HEK293 (cell line): ENCODE data around the gene MPEG1.
A peak's percentile ranks its signal among the peaks of the same experiment; 100 is the strongest.

ENCODE experiments used
- GLI2 ChIP-seq: fragments of 450-650 bp; formaldehyde crosslinking; IDR thresholded peaks from 2 replicates; pipeline ENCODE4; 2017; ENCODE audit warnings: missing biosample characterization, missing genetic modification characterization, low read depth, borderline replicate concordance
- GLI4 ChIP-seq: fragments of 450-650 bp; formaldehyde crosslinking; IDR thresholded peaks from 2 replicates; pipeline ENCODE4 v1.5.1; 2016; ENCODE audit warnings: missing biosample characterization, missing genetic modification characterization
- GLIS1 ChIP-seq: fragments of 450-650 bp; formaldehyde crosslinking; IDR thresholded peaks from 2 replicates; pipeline ENCODE4 v1.5.1; 2016; ENCODE audit warnings: missing biosample characterization, missing genetic modification characterization
- SCRT2 ChIP-seq: fragments of 450-650 bp; formaldehyde crosslinking; IDR thresholded peaks from 2 replicates; pipeline ENCODE4 v1.5.1; 2016; ENCODE audit warnings: missing biosample characterization, missing genetic modification characterization
- SP7 ChIP-seq: fragments of 450-650 bp; formaldehyde crosslinking; IDR thresholded peaks from 2 replicates; pipeline ENCODE4 v1.5.1; 2016; ENCODE audit warnings: missing biosample characterization, missing genetic modification characterization
- TRIM28 ChIP-seq: IDR thresholded peaks from 2 replicates; pipeline ENCODE4 v1.6.1; 2011; ENCODE audit warnings: low read length, control low read depth, borderline replicate concordance
- ZBTB17 ChIP-seq: fragments of 450-650 bp; formaldehyde crosslinking; IDR thresholded peaks from 2 replicates; pipeline ENCODE4 v1.5.1; 2016; ENCODE audit warnings: missing biosample characterization, missing genetic modification characterization
- ZBTB7A ChIP-seq: fragments of 450-650 bp; formaldehyde crosslinking; IDR thresholded peaks from 2 replicates; pipeline ENCODE4 v1.5.1; 2016; ENCODE audit warnings: low read depth, missing biosample characterization, missing genetic modification characterization
- ZFP41 ChIP-seq: fragments of 450-650 bp; formaldehyde crosslinking; IDR thresholded peaks from 2 replicates; pipeline ENCODE4 v1.5.1; 2016; ENCODE audit warnings: missing biosample characterization, missing genetic modification characterization, borderline replicate concordance
- ZNF10 ChIP-seq: fragments of 450-650 bp; formaldehyde crosslinking; IDR thresholded peaks from 2 replicates; pipeline ENCODE4 v1.5.1; 2017; ENCODE audit warnings: missing biosample characterization, missing genetic modification characterization
- ZNF140 ChIP-seq: fragments of 450-650 bp; formaldehyde crosslinking; IDR thresholded peaks from 2 replicates; pipeline ENCODE4 v1.5.1; 2016; ENCODE audit warnings: missing biosample characterization, missing genetic modification characterization
- ZNF157 ChIP-seq: fragments of 450-650 bp; formaldehyde crosslinking; IDR thresholded peaks from 2 replicates; pipeline ENCODE4 v1.5.1; 2016; ENCODE audit warnings: missing biosample characterization, missing genetic modification characterization
- ZNF19 ChIP-seq: fragments of 450-650 bp; formaldehyde crosslinking; IDR thresholded peaks from 2 replicates; pipeline ENCODE4; 2016; ENCODE audit warnings: missing biosample characterization, missing genetic modification characterization, low read depth
- ZNF221 ChIP-seq: fragments of 450-650 bp; formaldehyde crosslinking; IDR thresholded peaks from 2 replicates; pipeline ENCODE4 v1.5.1; 2017; ENCODE audit warnings: missing biosample characterization, missing genetic modification characterization, borderline replicate concordance
- ZNF239 ChIP-seq: fragments of 450-650 bp; formaldehyde crosslinking; IDR thresholded peaks from 2 replicates; pipeline ENCODE4 v1.5.1; 2016; ENCODE audit warnings: missing biosample characterization, missing genetic modification characterization
- ZNF391 ChIP-seq: fragments of 450-650 bp; formaldehyde crosslinking; IDR thresholded peaks from 2 replicates; pipeline ENCODE4 v1.5.1; 2016; ENCODE audit warnings: low read depth, missing biosample characterization, missing genetic modification characterization, borderline replicate concordance
- ZNF423 ChIP-seq: fragments of 450-650 bp; formaldehyde crosslinking; IDR thresholded peaks from 2 replicates; pipeline ENCODE4 v1.5.1; 2016; ENCODE audit warnings: missing biosample characterization, missing genetic modification characterization
- ZNF521 ChIP-seq: fragments of 450-650 bp; formaldehyde crosslinking; IDR thresholded peaks from 2 replicates; pipeline ENCODE4 v1.5.1; 2017; ENCODE audit warnings: missing biosample characterization, mild to moderate bottlenecking, missing genetic modification characterization
- ZNF600 ChIP-seq: fragments of 450-650 bp; formaldehyde crosslinking; IDR thresholded peaks from 2 replicates; pipeline ENCODE4 v1.5.1; 2016; ENCODE audit warnings: missing biosample characterization, missing genetic modification characterization
- ZNF624 ChIP-seq: fragments of 450-650 bp; formaldehyde crosslinking; IDR thresholded peaks from 2 replicates; pipeline ENCODE4 v1.5.1; 2017; ENCODE audit warnings: missing biosample characterization, missing genetic modification characterization
- ZNF747 ChIP-seq: fragments of 450-650 bp; formaldehyde crosslinking; IDR thresholded peaks from 2 replicates; pipeline ENCODE4 v1.5.1; 2016; ENCODE audit warnings: missing biosample characterization, missing genetic modification characterization
- ZNF792 ChIP-seq: fragments of 450-650 bp; formaldehyde crosslinking; IDR thresholded peaks from 2 replicates; pipeline ENCODE4 v1.5.1; 2016; ENCODE audit warnings: missing biosample characterization, missing genetic modification characterization
- ZSCAN23 ChIP-seq: fragments of 450-650 bp; formaldehyde crosslinking; IDR thresholded peaks from 2 replicates; pipeline ENCODE4 v1.5.1; 2016; ENCODE audit warnings: missing biosample characterization, missing genetic modification characterization
- ZSCAN30 ChIP-seq: fragments of 450-650 bp; IDR thresholded peaks from 2 replicates; pipeline ENCODE4 v1.5.1; 2018; ENCODE audit warnings: missing biosample characterization, mild to moderate bottlenecking, missing genetic modification characterization, moderate library complexity
- TF ChIP-seq, protein P1 (sequence below): fragments of 450-650 bp; formaldehyde crosslinking; IDR thresholded peaks from 2 replicates; pipeline ENCODE4 v1.5.1; 2016; ENCODE audit warnings: missing biosample characterization, missing genetic modification characterization
- TF ChIP-seq, protein P2 (sequence below): fragments of 450-650 bp; formaldehyde crosslinking; IDR thresholded peaks from 2 replicates; pipeline ENCODE4 v1.5.1; 2016; ENCODE audit warnings: missing biosample characterization, missing genetic modification characterization
- TF ChIP-seq, protein P3 (sequence below): fragments of 450-650 bp; IDR thresholded peaks from 2 replicates; pipeline ENCODE4 v1.5.1; 2018; ENCODE audit warnings: missing biosample characterization, mild to moderate bottlenecking, missing genetic modification characterization
- TF ChIP-seq, protein P4 (sequence below): fragments of 450-650 bp; formaldehyde crosslinking; IDR thresholded peaks from 2 replicates; pipeline ENCODE4 v1.5.1; 2017; ENCODE audit warnings: missing biosample characterization, missing genetic modification characterization
- TF ChIP-seq, protein P5 (sequence below): fragments of 450-650 bp; formaldehyde crosslinking; IDR thresholded peaks from 2 replicates; pipeline ENCODE4 v1.5.1; 2017; ENCODE audit warnings: missing biosample characterization, missing genetic modification characterization
- TF ChIP-seq, protein P6 (sequence below): fragments of 450-650 bp; formaldehyde crosslinking; IDR thresholded peaks from 2 replicates; pipeline ENCODE4 v1.5.1; 2016; ENCODE audit warnings: missing biosample characterization, missing genetic modification characterization

Gene MPEG1

DNA sequence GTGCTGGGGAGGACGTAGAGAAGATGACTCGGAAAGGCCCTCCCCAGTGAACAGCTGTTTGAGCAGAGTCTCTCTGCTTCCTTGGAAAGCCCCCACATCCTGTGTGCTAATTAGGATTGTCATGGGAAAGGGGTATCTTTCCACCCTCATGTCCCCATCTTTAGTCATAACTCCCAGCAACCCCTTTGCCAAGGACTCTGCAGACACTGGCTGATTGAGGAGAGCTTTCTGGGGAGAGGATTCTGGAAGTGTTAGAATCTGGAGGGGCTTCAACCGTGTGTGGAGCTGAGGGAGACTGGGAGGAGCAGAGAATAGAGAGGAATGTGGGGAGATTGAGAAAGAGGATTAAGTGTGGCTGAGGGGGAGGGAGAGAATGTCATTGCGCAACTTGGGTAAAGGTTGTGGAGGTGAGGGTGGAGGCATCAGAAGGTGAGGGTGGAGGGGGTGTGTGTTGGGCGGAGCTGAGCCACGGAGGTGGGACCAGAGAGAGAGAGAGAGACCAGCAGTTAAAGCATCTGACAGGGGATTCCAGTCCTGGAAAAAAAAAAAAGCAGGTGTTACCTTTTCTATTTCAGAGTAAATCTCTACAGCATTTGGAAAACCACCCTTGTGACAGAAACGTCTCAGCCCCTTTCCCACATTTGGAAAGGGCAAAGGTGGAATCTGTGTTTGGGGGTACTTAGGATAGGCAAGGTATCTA is 38.6 kb downstream of the MPEG1 start (continued):
- TF ChIP-seq, protein P1, sequence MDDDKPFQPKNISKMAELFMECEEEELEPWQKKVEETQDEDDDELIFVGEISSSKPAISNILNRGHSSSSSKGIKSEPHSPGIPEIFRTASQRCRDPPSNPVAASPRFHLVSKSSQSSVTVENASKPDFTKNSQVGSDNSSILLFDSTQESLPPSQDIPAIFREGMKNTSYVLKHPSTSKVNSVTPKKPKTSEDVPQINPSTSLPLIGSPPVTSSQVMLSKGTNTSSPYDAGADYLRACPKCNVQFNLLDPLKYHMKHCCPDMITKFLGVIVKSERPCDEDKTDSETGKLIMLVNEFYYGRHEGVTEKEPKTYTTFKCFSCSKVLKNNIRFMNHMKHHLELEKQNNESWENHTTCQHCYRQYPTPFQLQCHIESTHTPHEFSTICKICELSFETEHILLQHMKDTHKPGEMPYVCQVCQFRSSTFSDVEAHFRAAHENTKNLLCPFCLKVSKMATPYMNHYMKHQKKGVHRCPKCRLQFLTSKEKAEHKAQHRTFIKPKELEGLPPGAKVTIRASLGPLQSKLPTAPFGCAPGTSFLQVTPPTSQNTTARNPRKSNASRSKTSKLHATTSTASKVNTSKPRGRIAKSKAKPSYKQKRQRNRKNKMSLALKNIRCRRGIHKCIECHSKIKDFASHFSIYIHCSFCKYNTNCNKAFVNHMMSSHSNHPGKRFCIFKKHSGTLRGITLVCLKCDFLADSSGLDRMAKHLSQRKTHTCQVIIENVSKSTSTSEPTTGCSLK (tag by site-specific recombination): no peak
- TF ChIP-seq SP7 (tag by site-specific recombination) (0 out of 2 replicates have a peak, but pooled peaks have one; percentile 21), ZFP41 (tag by site-specific recombination) (no peak), ZNF19 (tag by site-specific recombination) (no peak), ZNF600 (tag by site-specific recombination) (no peak), ZNF221 (tag by site-specific recombination) (no peak), ZNF747 (tag by site-specific recombination) (no peak), ZSCAN23 (tag by site-specific recombination) (no peak), ZNF391 (tag by site-specific recombination) (no peak), GLI2 (tag by site-specific recombination) (no peak), SCRT2 (tag by site-specific recombination) (no peak), ZNF624 (tag by site-specific recombination) (no peak), ZBTB7A (tag by site-specific recombination) (no peak), ZNF423 (tag by site-specific recombination) (no peak), ZNF239 (no peak), ZNF157 (no peak), ZNF521 (tag by site-specific recombination) (no peak), ZBTB17 (no peak), ZSCAN30 (tag by site-specific recombination) (no peak), ZNF792 (tag by site-specific recombination) (no peak), ZNF140 (tag by site-specific recombination) (no peak), GLIS1 (no peak), GLI4 (tag by site-specific recombination) (no peak), TRIM28 (no peak), ZNF10 (tag by site-specific recombination) (peak; percentile 42; the same call in 1 of the 2 replicates)
- TF ChIP-seq, protein P2, sequence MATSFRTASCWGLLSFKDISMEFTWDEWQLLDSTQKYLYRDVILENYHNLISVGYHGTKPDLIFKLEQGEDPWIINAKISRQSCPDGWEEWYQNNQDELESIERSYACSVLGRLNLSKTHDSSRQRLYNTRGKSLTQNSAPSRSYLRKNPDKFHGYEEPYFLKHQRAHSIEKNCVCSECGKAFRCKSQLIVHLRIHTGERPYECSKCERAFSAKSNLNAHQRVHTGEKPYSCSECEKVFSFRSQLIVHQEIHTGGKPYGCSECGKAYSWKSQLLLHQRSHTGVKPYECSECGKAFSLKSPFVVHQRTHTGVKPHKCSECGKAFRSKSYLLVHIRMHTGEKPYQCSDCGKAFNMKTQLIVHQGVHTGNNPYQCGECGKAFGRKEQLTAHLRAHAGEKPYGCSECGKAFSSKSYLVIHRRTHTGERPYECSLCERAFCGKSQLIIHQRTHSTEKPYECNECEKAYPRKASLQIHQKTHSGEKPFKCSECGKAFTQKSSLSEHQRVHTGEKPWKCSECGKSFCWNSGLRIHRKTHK (tag by site-specific recombination): no peak
- TF ChIP-seq, protein P3, sequence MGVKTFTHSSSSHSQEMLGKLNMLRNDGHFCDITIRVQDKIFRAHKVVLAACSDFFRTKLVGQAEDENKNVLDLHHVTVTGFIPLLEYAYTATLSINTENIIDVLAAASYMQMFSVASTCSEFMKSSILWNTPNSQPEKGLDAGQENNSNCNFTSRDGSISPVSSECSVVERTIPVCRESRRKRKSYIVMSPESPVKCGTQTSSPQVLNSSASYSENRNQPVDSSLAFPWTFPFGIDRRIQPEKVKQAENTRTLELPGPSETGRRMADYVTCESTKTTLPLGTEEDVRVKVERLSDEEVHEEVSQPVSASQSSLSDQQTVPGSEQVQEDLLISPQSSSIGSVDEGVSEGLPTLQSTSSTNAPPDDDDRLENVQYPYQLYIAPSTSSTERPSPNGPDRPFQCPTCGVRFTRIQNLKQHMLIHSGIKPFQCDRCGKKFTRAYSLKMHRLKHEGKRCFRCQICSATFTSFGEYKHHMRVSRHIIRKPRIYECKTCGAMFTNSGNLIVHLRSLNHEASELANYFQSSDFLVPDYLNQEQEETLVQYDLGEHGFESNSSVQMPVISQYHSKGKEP (tag by site-specific recombination): no peak
- TF ChIP-seq, protein P4, sequence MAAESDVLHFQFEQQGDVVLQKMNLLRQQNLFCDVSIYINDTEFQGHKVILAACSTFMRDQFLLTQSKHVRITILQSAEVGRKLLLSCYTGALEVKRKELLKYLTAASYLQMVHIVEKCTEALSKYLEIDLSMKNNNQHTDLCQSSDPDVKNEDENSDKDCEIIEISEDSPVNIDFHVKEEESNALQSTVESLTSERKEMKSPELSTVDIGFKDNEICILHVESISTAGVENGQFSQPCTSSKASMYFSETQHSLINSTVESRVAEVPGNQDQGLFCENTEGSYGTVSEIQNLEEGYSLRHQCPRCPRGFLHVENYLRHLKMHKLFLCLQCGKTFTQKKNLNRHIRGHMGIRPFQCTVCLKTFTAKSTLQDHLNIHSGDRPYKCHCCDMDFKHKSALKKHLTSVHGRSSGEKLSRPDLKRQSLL (tag by site-specific recombination): no peak
- TF ChIP-seq, protein P5, sequence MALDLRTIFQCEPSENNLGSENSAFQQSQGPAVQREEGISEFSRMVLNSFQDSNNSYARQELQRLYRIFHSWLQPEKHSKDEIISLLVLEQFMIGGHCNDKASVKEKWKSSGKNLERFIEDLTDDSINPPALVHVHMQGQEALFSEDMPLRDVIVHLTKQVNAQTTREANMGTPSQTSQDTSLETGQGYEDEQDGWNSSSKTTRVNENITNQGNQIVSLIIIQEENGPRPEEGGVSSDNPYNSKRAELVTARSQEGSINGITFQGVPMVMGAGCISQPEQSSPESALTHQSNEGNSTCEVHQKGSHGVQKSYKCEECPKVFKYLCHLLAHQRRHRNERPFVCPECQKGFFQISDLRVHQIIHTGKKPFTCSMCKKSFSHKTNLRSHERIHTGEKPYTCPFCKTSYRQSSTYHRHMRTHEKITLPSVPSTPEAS (tag by site-specific recombination): no peak
- TF ChIP-seq, protein P6, sequence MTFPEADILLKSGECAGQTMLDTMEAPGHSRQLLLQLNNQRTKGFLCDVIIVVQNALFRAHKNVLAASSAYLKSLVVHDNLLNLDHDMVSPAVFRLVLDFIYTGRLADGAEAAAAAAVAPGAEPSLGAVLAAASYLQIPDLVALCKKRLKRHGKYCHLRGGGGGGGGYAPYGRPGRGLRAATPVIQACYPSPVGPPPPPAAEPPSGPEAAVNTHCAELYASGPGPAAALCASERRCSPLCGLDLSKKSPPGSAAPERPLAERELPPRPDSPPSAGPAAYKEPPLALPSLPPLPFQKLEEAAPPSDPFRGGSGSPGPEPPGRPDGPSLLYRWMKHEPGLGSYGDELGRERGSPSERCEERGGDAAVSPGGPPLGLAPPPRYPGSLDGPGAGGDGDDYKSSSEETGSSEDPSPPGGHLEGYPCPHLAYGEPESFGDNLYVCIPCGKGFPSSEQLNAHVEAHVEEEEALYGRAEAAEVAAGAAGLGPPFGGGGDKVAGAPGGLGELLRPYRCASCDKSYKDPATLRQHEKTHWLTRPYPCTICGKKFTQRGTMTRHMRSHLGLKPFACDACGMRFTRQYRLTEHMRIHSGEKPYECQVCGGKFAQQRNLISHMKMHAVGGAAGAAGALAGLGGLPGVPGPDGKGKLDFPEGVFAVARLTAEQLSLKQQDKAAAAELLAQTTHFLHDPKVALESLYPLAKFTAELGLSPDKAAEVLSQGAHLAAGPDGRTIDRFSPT (tag by site-specific recombination): no peak
